Neural cell (in vitro differentiated cells): ENCODE data around the gene YWHAE. TPM values are rescaled to one million over a fixed set of nuclear protein-coding genes. Genes with fewer than 3 reads are reported as not detected.

Source experiments
- H2AFZ ChIP-seq: fragments of 200-600, 300-800 bp; sonication (generic), shearing (Covaris generic); 2 replicates; pipeline ENCODE4 v1.6.0; 2014; ENCODE audit warnings: low read depth, mild to moderate bottlenecking, antibody characterized with exemption, low read length, moderate library complexity
- H3F3A ChIP-seq: fragments of 200-600 bp; shearing (Covaris generic); 2 replicates; pipeline ENCODE4 v1.6.1; 2016; ENCODE audit warnings: mild to moderate bottlenecking, moderate library complexity, mixed read lengths, antibody characterized with exemption, low read length; ENCODE audit not compliant: insufficient read depth, poor library complexity, severe bottlenecking
- H3K27ac ChIP-seq: fragments of 200-600, 300-800 bp; sonication (generic), shearing (Covaris generic); 2 replicates; pipeline ENCODE4 v1.5.1; 2014; ENCODE audit warnings: mild to moderate bottlenecking, low read length, moderate library complexity
- H3K27me3 ChIP-seq: fragments of 300-800, 200-600 bp; sonication (generic), shearing (Covaris generic); 2 replicates; pipeline ENCODE4 v1.6.0; 2014; ENCODE audit warnings: mild to moderate bottlenecking, low read depth, low read length, moderate library complexity; ENCODE audit not compliant: insufficient read depth
- H3K36me3 ChIP-seq: fragments of 300-800, 200-600 bp; sonication (generic), shearing (Covaris generic); 2 replicates; pipeline ENCODE4 v1.5.1; 2014; ENCODE audit warnings: mild to moderate bottlenecking, antibody characterized with exemption, low read length, moderate library complexity; ENCODE audit not compliant: insufficient read depth
- H3K4me2 ChIP-seq: fragments of 300-800, 200-600 bp; sonication (generic), shearing (Covaris generic); 2 replicates; pipeline ENCODE4 v1.6.0; 2014; ENCODE audit warnings: mild to moderate bottlenecking, low read length
- H3K4me3 ChIP-seq: fragments of 300-800, 200-600 bp; sonication (generic), shearing (Covaris generic); 2 replicates; pipeline ENCODE4 v1.5.1; 2014; ENCODE audit warnings: mild to moderate bottlenecking, low read length, moderate library complexity
- H3K79me2 ChIP-seq: fragments of 200-600 bp; shearing (Covaris generic); replicated peaks from 2 replicates; pipeline ENCODE4 v1.6.0; 2014; ENCODE audit warnings: mild to moderate bottlenecking, low read length, moderate library complexity; ENCODE audit not compliant: insufficient read depth
- H3K9ac ChIP-seq: fragments of 300-800, 200-600 bp; sonication (generic), shearing (Covaris generic); 2 replicates; pipeline ENCODE4 v1.6.1; 2016; ENCODE audit warnings: mild to moderate bottlenecking, low read length, mixed read lengths
- H3K9me2 ChIP-seq: fragments of 200-600 bp; shearing (Covaris generic); 2 replicates; pipeline ENCODE4 v1.6.1; 2016; ENCODE audit warnings: mild to moderate bottlenecking, low read length, mixed read lengths; ENCODE audit not compliant: insufficient read depth
- H3K9me3 ChIP-seq: fragments of 200-600, 300-800 bp; sonication (generic), shearing (Covaris generic); 2 replicates; pipeline ENCODE4 v1.6.1; 2016; ENCODE audit warnings: mild to moderate bottlenecking, mixed run types, low read length, moderate library complexity, mixed read lengths
- H4K20me1 ChIP-seq: fragments of 200-600 bp; shearing (Covaris generic); 2 replicates; pipeline ENCODE4 v1.6.1; 2016; ENCODE audit warnings: mild to moderate bottlenecking, mixed run types; ENCODE audit not compliant: insufficient read depth
- EP300 ChIP-seq: fragments of 450-650 bp; conservative IDR thresholded peaks from 2 replicates; pipeline ENCODE4 v1.6.1; 2014; ENCODE audit warnings: antibody characterized with exemption, mild to moderate bottlenecking, moderate library complexity; ENCODE audit not compliant: poor library complexity, severe bottlenecking
- RAD21 ChIP-seq: fragments of 450-650 bp; conservative IDR thresholded peaks from 2 replicates; pipeline ENCODE4 v1.6.1; 2014; ENCODE audit warnings: antibody characterized with exemption, mild to moderate bottlenecking, moderate library complexity
- polyA plus RNA-seq: library from polyadenylated mRNA; depleted of rRNA; stranded (reverse); fragments of >200 nt; gene quantifications from 2 replicates; pipeline ENCODE4 v1.2.3, GENCODE V29; 2014
- small RNA-seq, 3 experiments: library from RNA; depleted of rRNA; stranded (forward); fragments of <200 nt; gene quantifications; one replicate each; pipeline ENCODE3, GENCODE V24; 2012

YWHAE gene
- polyA plus RNA-seq, 1 donor from 2014 or later, result 594 TPM

- H3K27me3 ChIP-seq, result no peaks in the 10 kb centered on the region
- no peaks in the 10 kb centered on the region for H3K9me2 ChIP-seq
- no peak overlapping the region for H3K4me2 ChIP-seq
- TF ChIP-seq RAD21, result no peak
- TF ChIP-seq EP300, result no peak
- no peaks in the 10 kb centered on the region for H3K79me2 ChIP-seq
- no peaks in the 10 kb centered on the region for H3K36me3 ChIP-seq
- H3F3A ChIP-seq, result no peaks in the 10 kb centered on the region
- H2AFZ ChIP-seq, result peak overlapping the region; percentile 19
- H3K27ac ChIP-seq, result no peak overlapping the region
- H4K20me1 ChIP-seq, result no peaks in the 10 kb centered on the region
- no peak overlapping the region for H3K4me3 ChIP-seq
- no peaks in the 10 kb centered on the region for H3K9me3 ChIP-seq
- no peak overlapping the region for H3K9ac ChIP-seq
Observed at GRCh38 chr17:1298606-1299005, 101.4 kb downstream of the YWHAE start.

Small RNAs within 50 kb of the gene (small RNA-seq; reads per million reads assigned to genes)
- gene AC032044.2, result 0 to 0.58 (median 0) reads per million in 3 experiments

Other genes with a start within 250 kb of the YWHAE start
- gene ABR, start 220.2 kb downstream of the YWHAE start, polyA plus RNA-seq, result 34.5 and 45.2 TPM in 2 replicates
- not detected in 2 replicates for gene BHLHA9, start 129.8 kb downstream of the YWHAE start, polyA plus RNA-seq
- gene TRARG1, start 120.6 kb downstream of the YWHAE start, polyA plus RNA-seq, result not detected in 2 replicates
- gene CRK, start 56.0 kb upstream of the YWHAE start, polyA plus RNA-seq, result 105 and 111 TPM in 2 replicates
- gene MYO1C, start 92.5 kb upstream of the YWHAE start, polyA plus RNA-seq, result 5.7 and 5.8 TPM in 2 replicates
- gene INPP5K, start 116.4 kb upstream of the YWHAE start, polyA plus RNA-seq, result 35.8 and 37.6 TPM in 2 replicates
- 29.0 and 32.7 TPM in 2 replicates for gene PITPNA, start 162.6 kb upstream of the YWHAE start, polyA plus RNA-seq
- gene SLC43A2, start 228.6 kb upstream of the YWHAE start, polyA plus RNA-seq, result 60.1 and 69.0 TPM in 2 replicates
- 3.0 and 5.4 TPM in 2 replicates for gene SCARF1, start 245.5 kb upstream of the YWHAE start, polyA plus RNA-seq
- gene RILP, start 249.6 kb upstream of the YWHAE start, polyA plus RNA-seq, result 7.5 and 14.9 TPM in 2 replicates